ENCODE data around the gene TCF19. TPM values are rescaled to one million over a fixed set of nuclear protein-coding genes. Genes with fewer than 3 reads are reported as not detected.
A peak's percentile ranks its signal among the peaks of the same experiment; 100 is the strongest.

TCF19 gene
- total RNA-seq, 1 donor: 46.3 TPM

GRCh38 chr6:31149827-31150447, 8.5 kb upstream of the TCF19 start:
- DNase-seq (ENCODE audit: low read depth): no peak
- H3K4me3 ChIP-seq (ENCODE audit: low read depth, low read length): no peak overlapping the region
- TF ChIP-seq CTCF (IDR thresholded peaks at IDR 0.05; ENCODE audit: insufficient read depth, low read length): no peak

GRCh38 chr6:31152781-31153180, 5.6 kb upstream of the TCF19 start:
- TF ChIP-seq CTCF (IDR thresholded peaks at IDR 0.05; ENCODE audit: insufficient read depth, low read length): no peak
- DNase-seq (ENCODE audit: low read depth): no peak
- H3K4me3 ChIP-seq (ENCODE audit: low read depth, low read length): no peak overlapping the region

GRCh38 chr6:31154436-31154835, 4.0 kb upstream of the TCF19 start:
- no peak overlapping the region for H3K4me3 ChIP-seq (ENCODE audit: low read depth, low read length)
- no peak for DNase-seq (ENCODE audit: low read depth)
- TF ChIP-seq CTCF (IDR thresholded peaks at IDR 0.05; ENCODE audit: insufficient read depth, low read length): no peak

- TF ChIP-seq CTCF (IDR thresholded peaks at IDR 0.05; ENCODE audit: insufficient read depth, low read length): no peak
- no peak overlapping the region for H3K4me3 ChIP-seq (ENCODE audit: low read depth, low read length)
- no peak for DNase-seq (ENCODE audit: low read depth)
Measured at GRCh38 chr6:31156641-31157040, 1.7 kb upstream of the TCF19 start.

- H3K4me3 ChIP-seq (ENCODE audit: low read depth, low read length): peak within 1 kb of the TSS; percentile 84
- no peak for DNase-seq (ENCODE audit: low read depth)
- no peak for TF ChIP-seq CTCF (IDR thresholded peaks at IDR 0.05; ENCODE audit: insufficient read depth, low read length)
Measured at GRCh38 chr6:31157513-31158139, 763 bp upstream of the TCF19 start, which contains the start of gene CCHCR1. Gene CCHCR1 (minus strand): TSS chr6:31157802. CDS start chr6:31157600, 202 bp downstream.

- TF ChIP-seq CTCF (IDR thresholded peaks at IDR 0.05; ENCODE audit: insufficient read depth, low read length): peak; percentile 12
- DNase-seq (ENCODE audit: low read depth): peak; percentile 13
- H3K4me3 ChIP-seq (ENCODE audit: low read depth, low read length): peak overlapping the region; percentile 84
Measured at GRCh38 chr6:31158863-31159855, 770 bp downstream of the TCF19 start.

Measured in fibroblast of the aortic adventitia (primary cell).